Mucosa of rectum (tissue), 2 donors: ENCODE measurements around the gene MSX1.

ENCODE experiments used
- H3K27ac ChIP-seq, 2 donors: one replicate each; pipeline ENCODE4 v1.7.0; 2013; ENCODE audit warnings: inconsistent platforms in 2 of 2, low read depth in 2 of 2, low read length in 2 of 2
- H3K27me3 ChIP-seq, 2 donors: one replicate each; pipeline ENCODE4 v1.7.0; 2013; ENCODE audit warnings: low read length in 2 of 2; ENCODE audit not compliant: control insufficient read depth in 2 of 2, insufficient read depth in 2 of 2
- H3K36me3 ChIP-seq, 2 donors: one replicate each; pipeline ENCODE4 v1.7.0; 2013; ENCODE audit warnings: low read length in 2 of 2; ENCODE audit not compliant: control insufficient read depth in 2 of 2, insufficient read depth in 2 of 2
- H3K4me1 ChIP-seq, 2 donors: one replicate each; pipeline ENCODE4 v1.7.0; 2013; ENCODE audit warnings: low read length in 2 of 2, mild to moderate bottlenecking in 1 of 2; ENCODE audit not compliant: control insufficient read depth in 2 of 2, insufficient read depth in 2 of 2
- H3K4me3 ChIP-seq, 2 donors: one replicate each; pipeline ENCODE4 v1.7.0; 2013; ENCODE audit warnings: low read length in 2 of 2
- H3K9ac ChIP-seq, 2 donors: one replicate each; pipeline ENCODE4 v1.7.0; 2013; ENCODE audit warnings: low read length in 2 of 2, low read depth in 1 of 2, mild to moderate bottlenecking in 1 of 2
- H3K9me3 ChIP-seq, 2 donors: one replicate each; pipeline ENCODE4 v1.7.0; 2013; ENCODE audit warnings: low read length in 2 of 2; ENCODE audit not compliant: control insufficient read depth in 2 of 2
- donor health status: healthy.
- donor health status: Normal muscosa, but diverticular disease.

MSX1 gene

GRCh38 chr4:4901877-4902276 lies 42.4 kb downstream of the MSX1 start:
- no peaks in the 10 kb centered on the region for H3K27me3 ChIP-seq
- H3K27ac ChIP-seq = no peak overlapping the region
- no peaks in the 10 kb centered on the region for H3K4me1 ChIP-seq
- H3K9me3 ChIP-seq = no peaks in the 10 kb centered on the region
- no peaks in the 10 kb centered on the region for H3K36me3 ChIP-seq
- H3K4me3 ChIP-seq = no peak overlapping the region
- no peak overlapping the region for H3K9ac ChIP-seq

GRCh38 chr4:4912155-4912554 lies 52.7 kb downstream of the MSX1 start:
- Histone ChIP-seq H3K9ac (no peak overlapping the region), H3K27ac (no peak overlapping the region), H3K9me3 (no peaks in the 10 kb centered on the region), H3K27me3 (no peaks in the 10 kb centered on the region), H3K36me3 (no peaks in the 10 kb centered on the region), H3K4me3 (no peak overlapping the region), H3K4me1 (no peaks in the 10 kb centered on the region)

GRCh38 chr4:4913147-4913561 lies 53.7 kb downstream of the MSX1 start:
- no peaks in the 10 kb centered on the region for H3K9me3 ChIP-seq
- H3K9ac ChIP-seq = no peak overlapping the region
- H3K27ac ChIP-seq = no peak overlapping the region
- H3K4me1 ChIP-seq = no peaks in the 10 kb centered on the region
- no peak overlapping the region for H3K4me3 ChIP-seq
- no peaks in the 10 kb centered on the region for H3K27me3 ChIP-seq
- H3K36me3 ChIP-seq = no peaks in the 10 kb centered on the region
